ENCODE data around the gene TCP1. TPM values are rescaled to one million over a fixed set of nuclear protein-coding genes. Genes with fewer than 3 reads are reported as not detected.
"Not testable (repeated sequence)": the region's sequence is repeated elsewhere in the genome, so short reads cannot be mapped to it uniquely, and the experiment has no call there.

TCP1 gene
- total and polyA plus RNA-seq, 2 experiments from 2014 or later: 130 to 166 TPM

DNA sequence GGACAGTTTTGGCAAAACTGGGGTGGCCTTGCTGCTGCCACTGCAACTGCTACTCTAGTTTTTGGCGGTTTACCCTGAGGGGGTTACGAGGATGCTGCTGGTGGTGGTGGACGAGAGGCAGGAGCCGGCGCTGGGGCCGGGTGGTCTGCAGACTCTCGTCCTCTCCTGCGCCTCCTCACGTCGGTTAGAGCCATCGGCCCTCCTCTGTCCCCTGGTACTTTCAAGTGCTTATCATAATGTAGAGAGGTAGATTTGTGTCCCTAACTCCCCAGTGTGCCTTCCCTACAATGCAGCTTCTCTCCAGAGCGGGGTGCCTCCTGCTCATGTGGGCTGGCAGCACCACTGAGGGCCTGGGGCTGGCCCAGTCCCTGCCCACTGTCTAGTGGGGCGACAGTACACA, 36.6 kb upstream of the TCP1 start:
- Histone ChIP-seq H3K9me3 (ENCODE audit: low read depth) (no peaks in the 10 kb centered on the region), H3K9me2 (replicated peaks; ENCODE audit: insufficient read depth) (no peaks in the 10 kb centered on the region), H4K20me1 (ENCODE audit: insufficient read depth, poor library complexity, severe bottlenecking) (no peaks in the 10 kb centered on the region), H3K4me2 (no peak overlapping the region), H3K79me2 (no peaks in the 10 kb centered on the region), H2AFZ (no peak overlapping the region), H3K4me1 (ENCODE audit: insufficient read depth) (no peaks in the 10 kb centered on the region), H3K27ac (no peak overlapping the region), H3K4me3 (no peak overlapping the region), H3K36me3 (replicated peaks; ENCODE audit: insufficient read depth, low read depth) (no peaks in the 10 kb centered on the region), H3K27me3 (no peaks in the 10 kb centered on the region)
- TF ChIP-seq, protein P1, sequence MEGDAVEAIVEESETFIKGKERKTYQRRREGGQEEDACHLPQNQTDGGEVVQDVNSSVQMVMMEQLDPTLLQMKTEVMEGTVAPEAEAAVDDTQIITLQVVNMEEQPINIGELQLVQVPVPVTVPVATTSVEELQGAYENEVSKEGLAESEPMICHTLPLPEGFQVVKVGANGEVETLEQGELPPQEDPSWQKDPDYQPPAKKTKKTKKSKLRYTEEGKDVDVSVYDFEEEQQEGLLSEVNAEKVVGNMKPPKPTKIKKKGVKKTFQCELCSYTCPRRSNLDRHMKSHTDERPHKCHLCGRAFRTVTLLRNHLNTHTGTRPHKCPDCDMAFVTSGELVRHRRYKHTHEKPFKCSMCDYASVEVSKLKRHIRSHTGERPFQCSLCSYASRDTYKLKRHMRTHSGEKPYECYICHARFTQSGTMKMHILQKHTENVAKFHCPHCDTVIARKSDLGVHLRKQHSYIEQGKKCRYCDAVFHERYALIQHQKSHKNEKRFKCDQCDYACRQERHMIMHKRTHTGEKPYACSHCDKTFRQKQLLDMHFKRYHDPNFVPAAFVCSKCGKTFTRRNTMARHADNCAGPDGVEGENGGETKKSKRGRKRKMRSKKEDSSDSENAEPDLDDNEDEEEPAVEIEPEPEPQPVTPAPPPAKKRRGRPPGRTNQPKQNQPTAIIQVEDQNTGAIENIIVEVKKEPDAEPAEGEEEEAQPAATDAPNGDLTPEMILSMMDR (IDR thresholded peaks at IDR 0.05; ENCODE audit: poor library complexity): no peak
- TF ChIP-seq EZH2 (IDR thresholded peaks at IDR 0.05; ENCODE audit: borderline replicate concordance) (no peak), EZH2phosphoT487 (IDR thresholded peaks at IDR 0.05; ENCODE audit: low read depth, severe bottlenecking, unreplicated experiment) (no peak)
- WGBS (ENCODE audit: low lambda C conversion rate, missing lambda C conversion rate): 94% methylated on average over 13 of the region's 13 CpGs
- no peak for DNase-seq (ENCODE audit: low spot score)

DNA sequence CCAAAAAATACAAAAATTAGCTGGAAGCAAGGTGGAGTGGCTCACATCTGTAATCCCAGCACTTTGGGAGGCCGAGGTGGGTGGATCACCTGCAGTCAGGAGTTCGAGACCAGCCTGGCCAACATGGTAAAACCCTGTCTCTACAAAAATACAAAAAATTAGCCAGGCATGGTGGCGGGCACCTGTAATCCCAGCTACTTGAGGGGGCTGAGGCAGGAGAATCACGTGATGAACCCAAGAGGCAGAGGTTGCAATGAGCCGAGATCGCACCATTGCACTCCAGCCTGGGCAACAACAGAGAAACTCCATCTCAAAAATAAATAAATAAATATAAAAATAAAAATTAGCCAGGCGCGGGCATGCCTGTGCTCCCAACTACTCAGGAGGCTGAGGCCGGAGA, 35.3 kb upstream of the TCP1 start:
- not testable (repeated sequence) for H3K36me3 ChIP-seq (replicated peaks; ENCODE audit: insufficient read depth, low read depth); H4K20me1 ChIP-seq (ENCODE audit: insufficient read depth, poor library complexity, severe bottlenecking); H3K27me3 ChIP-seq; H3K9me3 ChIP-seq (ENCODE audit: low read depth); H3K9me2 ChIP-seq (replicated peaks; ENCODE audit: insufficient read depth); H3K4me2 ChIP-seq; H3K4me1 ChIP-seq (ENCODE audit: insufficient read depth); H3K27ac ChIP-seq; H3K4me3 ChIP-seq; DNase-seq (ENCODE audit: low spot score); H3K79me2 ChIP-seq; H2AFZ ChIP-seq
- WGBS (ENCODE audit: low lambda C conversion rate, missing lambda C conversion rate): 98% methylated on average over 9 of the region's 9 CpGs

DNA sequence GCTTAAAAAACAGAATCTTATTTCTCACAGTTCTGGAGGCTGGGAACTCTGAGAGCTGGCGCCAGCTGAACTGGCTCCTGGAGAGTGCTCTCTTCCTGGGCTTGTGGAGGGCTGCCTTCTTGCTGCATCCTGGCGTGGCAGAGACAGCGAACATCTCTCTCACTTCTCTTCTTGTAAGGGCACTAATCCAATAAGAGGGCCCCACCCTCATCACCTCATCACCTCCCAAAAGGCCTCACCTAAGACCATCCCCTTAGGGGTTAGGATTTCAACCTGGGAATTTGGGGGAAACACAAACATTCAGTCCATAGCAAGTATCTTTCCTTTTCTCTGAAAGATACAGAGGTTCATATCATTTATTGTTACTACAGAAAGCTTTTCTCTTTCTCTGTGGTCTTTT, 34.6 kb upstream of the TCP1 start:
- Histone ChIP-seq H3K27ac (no peak overlapping the region), H3K79me2 (no peaks in the 10 kb centered on the region), H3K4me2 (no peak overlapping the region), H2AFZ (no peak overlapping the region), H3K36me3 (replicated peaks; ENCODE audit: insufficient read depth, low read depth) (no peaks in the 10 kb centered on the region), H4K20me1 (ENCODE audit: insufficient read depth, poor library complexity, severe bottlenecking) (no peaks in the 10 kb centered on the region), H3K27me3 (no peaks in the 10 kb centered on the region), H3K9me2 (replicated peaks; ENCODE audit: insufficient read depth) (no peaks in the 10 kb centered on the region), H3K4me1 (ENCODE audit: insufficient read depth) (no peaks in the 10 kb centered on the region), H3K4me3 (no peak overlapping the region), H3K9me3 (ENCODE audit: low read depth) (no peaks in the 10 kb centered on the region)
- WGBS (ENCODE audit: low lambda C conversion rate, missing lambda C conversion rate): 94% methylated on average over 3 of the region's 3 CpGs
- no peak for DNase-seq (ENCODE audit: low spot score)
- TF ChIP-seq EZH2 (IDR thresholded peaks at IDR 0.05; ENCODE audit: borderline replicate concordance) (no peak), EZH2phosphoT487 (IDR thresholded peaks at IDR 0.05; ENCODE audit: low read depth, severe bottlenecking, unreplicated experiment) (no peak)
- TF ChIP-seq, protein P1 (IDR thresholded peaks at IDR 0.05; ENCODE audit: poor library complexity): no peak

DNA sequence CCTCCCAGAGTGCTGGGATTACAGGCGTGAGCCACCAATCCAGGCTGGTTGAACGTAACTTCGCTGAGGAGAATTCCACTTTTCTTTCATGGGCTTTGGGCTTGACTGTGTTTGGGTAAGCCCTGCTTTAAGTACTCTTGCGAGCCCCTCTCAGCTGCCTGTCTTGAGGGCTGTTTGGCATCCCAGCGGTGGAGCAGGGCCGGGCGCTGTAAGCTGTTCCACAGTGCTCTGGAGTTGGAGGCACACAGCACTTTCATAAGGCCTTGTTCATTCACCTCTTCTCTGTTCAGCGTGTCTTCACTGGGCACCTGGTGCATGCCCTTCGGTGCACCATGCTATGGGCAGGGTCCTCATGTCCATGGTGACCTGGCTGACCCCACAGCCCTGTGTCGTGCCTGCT, 32.3 kb upstream of the TCP1 start:
- TF ChIP-seq, protein P1 (IDR thresholded peaks at IDR 0.05; ENCODE audit: poor library complexity): no peak
- TF ChIP-seq EZH2 (IDR thresholded peaks at IDR 0.05; ENCODE audit: borderline replicate concordance) (no peak), EZH2phosphoT487 (IDR thresholded peaks at IDR 0.05; ENCODE audit: low read depth, severe bottlenecking, unreplicated experiment) (no peak)
- 92% methylated on average over 10 of the region's 10 CpGs for WGBS (ENCODE audit: low lambda C conversion rate, missing lambda C conversion rate)
- Histone ChIP-seq H3K4me3 (no peak overlapping the region), H3K36me3 (replicated peaks; ENCODE audit: insufficient read depth, low read depth) (no peaks in the 10 kb centered on the region), H4K20me1 (ENCODE audit: insufficient read depth, poor library complexity, severe bottlenecking) (no peaks in the 10 kb centered on the region), H3K4me2 (no peak overlapping the region), H3K79me2 (no peaks in the 10 kb centered on the region), H3K4me1 (ENCODE audit: insufficient read depth) (no peaks in the 10 kb centered on the region), H3K9me2 (replicated peaks; ENCODE audit: insufficient read depth) (no peaks in the 10 kb centered on the region), H3K27ac (no peak overlapping the region), H3K9me3 (ENCODE audit: low read depth) (no peaks in the 10 kb centered on the region), H3K27me3 (no peaks in the 10 kb centered on the region), H2AFZ (no peak overlapping the region)
- DNase-seq (ENCODE audit: low spot score): no peak

All from hepatocyte (in vitro differentiated cells).